Neural crest cell (in vitro differentiated cells): ENCODE measurements around the gene CCDC40. TPM values are rescaled to one million over a fixed set of nuclear protein-coding genes. Genes with fewer than 3 reads are reported as not detected.

ENCODE experiments used
- DNase-seq: peaks from one replicate; pipeline ENCODE4 v3.0.0; 2021; ENCODE audit warnings: low read depth, mixed read lengths, low spot score
- H3K27ac Mint-ChIP-seq: one replicate; pipeline ENCODE4 v1.8.0; 2021; ENCODE audit warnings: mild to moderate bottlenecking, mixed read lengths; ENCODE audit not compliant: unreplicated experiment
- H3K27me3 Mint-ChIP-seq: 2 replicates; pipeline ENCODE4 v1.8.0; 2021; ENCODE audit warnings: low read depth, mild to moderate bottlenecking, mixed read lengths
- H3K36me3 Mint-ChIP-seq: 2 replicates; pipeline ENCODE4 v1.8.0; 2021; ENCODE audit warnings: low read depth, mild to moderate bottlenecking, mixed read lengths
- H3K4me1 Mint-ChIP-seq: 2 replicates; pipeline ENCODE4 v1.8.0; 2021; ENCODE audit warnings: mixed read lengths
- H3K4me3 Mint-ChIP-seq: one replicate; pipeline ENCODE4 v1.8.0; 2021; ENCODE audit warnings: mild to moderate bottlenecking, mixed read lengths
- H3K9me3 Mint-ChIP-seq: 2 replicates; pipeline ENCODE4 v1.8.0; 2021; ENCODE audit warnings: mixed read lengths
- total RNA-seq: library from RNA; stranded (reverse); gene quantifications from 2 replicates; pipeline ENCODE4 v1.2.1, GENCODE V29; 2021
- TF ChIP-seq, protein P1 (sequence below): fragments of 200-600 bp; sonication (generic); conservative IDR thresholded peaks from 2 replicates; pipeline ENCODE4 v1.5.0; 2021; ENCODE audit warnings: antibody characterized with exemption, mild to moderate bottlenecking

CCDC40 gene
- total RNA-seq, 1 donor from 2014 or later, result 22.7 TPM

DNA sequence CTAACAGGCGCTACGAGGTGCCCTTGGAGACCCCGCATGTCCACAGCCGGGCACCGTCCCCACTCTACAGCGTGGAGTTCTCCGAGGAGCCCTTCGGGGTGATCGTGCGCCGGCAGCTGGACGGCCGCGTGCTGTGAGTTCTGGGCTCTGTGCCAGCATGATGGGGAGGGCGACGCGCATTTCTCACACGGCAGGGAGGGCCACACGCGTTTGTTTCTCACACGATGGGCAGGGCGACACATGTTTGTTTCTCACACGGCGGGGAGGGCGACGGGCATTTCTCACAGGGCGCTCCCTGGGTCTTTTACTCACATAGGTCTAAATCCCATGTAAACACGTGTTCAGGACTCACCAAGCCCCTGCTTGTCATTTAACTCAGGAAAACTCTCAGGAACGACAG is 69.3 kb downstream of the CCDC40 start:
- H3K4me1 Mint-ChIP-seq, result peaks cover 25% of the 10 kb centered on the region
- peak overlapping the region; percentile 38 for H3K4me3 Mint-ChIP-seq
- TF ChIP-seq, protein P1, sequence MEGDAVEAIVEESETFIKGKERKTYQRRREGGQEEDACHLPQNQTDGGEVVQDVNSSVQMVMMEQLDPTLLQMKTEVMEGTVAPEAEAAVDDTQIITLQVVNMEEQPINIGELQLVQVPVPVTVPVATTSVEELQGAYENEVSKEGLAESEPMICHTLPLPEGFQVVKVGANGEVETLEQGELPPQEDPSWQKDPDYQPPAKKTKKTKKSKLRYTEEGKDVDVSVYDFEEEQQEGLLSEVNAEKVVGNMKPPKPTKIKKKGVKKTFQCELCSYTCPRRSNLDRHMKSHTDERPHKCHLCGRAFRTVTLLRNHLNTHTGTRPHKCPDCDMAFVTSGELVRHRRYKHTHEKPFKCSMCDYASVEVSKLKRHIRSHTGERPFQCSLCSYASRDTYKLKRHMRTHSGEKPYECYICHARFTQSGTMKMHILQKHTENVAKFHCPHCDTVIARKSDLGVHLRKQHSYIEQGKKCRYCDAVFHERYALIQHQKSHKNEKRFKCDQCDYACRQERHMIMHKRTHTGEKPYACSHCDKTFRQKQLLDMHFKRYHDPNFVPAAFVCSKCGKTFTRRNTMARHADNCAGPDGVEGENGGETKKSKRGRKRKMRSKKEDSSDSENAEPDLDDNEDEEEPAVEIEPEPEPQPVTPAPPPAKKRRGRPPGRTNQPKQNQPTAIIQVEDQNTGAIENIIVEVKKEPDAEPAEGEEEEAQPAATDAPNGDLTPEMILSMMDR, result no peak
- no peaks in the 10 kb centered on the region for H3K27me3 Mint-ChIP-seq
- H3K27ac Mint-ChIP-seq, result peak overlapping the region; percentile 57
- no peaks in the 10 kb centered on the region for H3K9me3 Mint-ChIP-seq
- no peak for DNase-seq
- H3K36me3 Mint-ChIP-seq, result no peaks in the 10 kb centered on the region

DNA sequence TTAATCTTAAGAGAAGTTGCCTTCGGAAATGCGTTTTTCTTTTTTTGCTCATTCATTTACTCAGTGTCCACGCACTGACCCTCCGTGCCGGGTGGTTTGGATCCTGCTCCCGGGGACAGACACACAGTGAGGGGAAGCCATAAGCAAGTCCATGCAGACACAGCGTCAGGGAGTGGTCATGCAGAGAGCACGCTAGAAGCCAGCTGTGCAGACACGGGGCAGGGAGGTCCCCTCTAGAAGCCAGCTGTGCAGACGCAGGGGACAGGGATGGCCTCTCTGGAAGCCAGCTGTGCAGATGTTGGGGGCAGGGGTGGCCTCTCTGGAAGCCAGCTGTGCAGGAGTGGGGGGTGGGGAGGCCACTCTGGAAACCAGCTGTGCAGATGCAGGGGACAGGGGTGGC is 69.7 kb downstream of the CCDC40 start:
- H3K27ac Mint-ChIP-seq, result peak overlapping the region; percentile 57
- peak overlapping the region; percentile 38 for H3K4me3 Mint-ChIP-seq
- TF ChIP-seq, protein P1, result no peak
- H3K9me3 Mint-ChIP-seq, result no peaks in the 10 kb centered on the region
- DNase-seq, result no peak
- H3K27me3 Mint-ChIP-seq, result no peaks in the 10 kb centered on the region
- H3K4me1 Mint-ChIP-seq, result peaks cover 22% of the 10 kb centered on the region
- no peaks in the 10 kb centered on the region for H3K36me3 Mint-ChIP-seq

DNA sequence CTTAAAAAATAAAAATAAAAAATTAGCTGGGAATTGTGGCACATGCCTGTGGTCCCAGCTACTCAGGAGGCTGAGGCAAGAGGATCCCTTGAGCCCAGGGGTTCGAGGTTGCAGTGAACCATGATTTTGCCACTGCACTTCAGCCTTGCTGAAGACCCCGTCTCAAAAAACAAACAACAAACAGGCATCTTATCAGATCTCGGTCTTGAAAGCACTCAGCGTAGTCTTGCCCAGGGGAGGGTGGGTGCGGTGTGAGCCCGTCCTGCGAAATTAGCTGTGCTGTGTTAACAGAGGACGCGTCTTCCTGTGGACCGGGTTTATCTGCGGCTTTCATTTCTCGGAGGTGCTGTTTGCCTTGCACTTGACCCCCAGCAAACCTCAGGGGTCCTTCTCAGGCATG is 70.3 kb downstream of the CCDC40 start:
- H3K27me3 Mint-ChIP-seq, result no peaks in the 10 kb centered on the region
- H3K27ac Mint-ChIP-seq, result no peak overlapping the region
- peaks cover 21% of the 10 kb centered on the region for H3K4me1 Mint-ChIP-seq
- TF ChIP-seq, protein P1, result no peak
- no peaks in the 10 kb centered on the region for H3K36me3 Mint-ChIP-seq
- H3K9me3 Mint-ChIP-seq, result no peaks in the 10 kb centered on the region
- no peak for DNase-seq
- no peak overlapping the region for H3K4me3 Mint-ChIP-seq

DNA sequence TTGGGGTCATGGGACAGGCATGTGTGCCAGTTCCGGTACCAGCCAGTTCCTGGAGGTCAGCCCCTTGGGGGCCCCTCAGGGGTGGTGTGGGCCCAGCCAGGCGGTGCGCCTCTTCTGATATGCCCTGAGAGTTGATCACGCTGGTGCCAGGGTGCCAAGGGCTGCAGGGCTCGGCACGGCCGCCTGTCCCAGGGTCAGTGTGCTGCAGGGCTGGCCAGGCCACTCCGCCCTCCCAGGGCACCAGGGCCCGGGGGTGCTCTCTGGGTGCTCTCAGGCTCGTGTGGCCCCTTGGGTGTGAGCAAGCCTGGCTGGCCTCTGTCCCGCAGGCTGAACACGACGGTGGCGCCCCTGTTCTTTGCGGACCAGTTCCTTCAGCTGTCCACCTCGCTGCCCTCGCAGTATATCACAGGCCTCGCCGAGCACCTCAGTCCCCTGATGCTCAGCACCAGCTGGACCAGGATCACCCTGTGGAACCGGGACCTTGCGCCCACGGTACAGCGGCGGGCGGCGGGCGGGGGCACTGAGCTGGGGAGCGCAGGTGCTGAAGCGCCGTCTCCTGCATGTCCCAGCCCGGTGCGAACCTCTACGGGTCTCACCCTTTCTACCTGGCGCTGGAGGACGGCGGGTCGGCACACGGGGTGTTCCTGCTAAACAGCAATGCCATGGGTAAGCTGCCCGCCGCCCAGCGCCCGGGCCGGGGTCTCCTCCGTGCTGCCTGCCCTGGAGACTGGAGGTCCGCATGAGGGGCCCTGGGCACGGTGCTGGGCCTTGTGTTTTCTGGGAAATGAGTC is 71.0 kb downstream of the CCDC40 start:
- no peak for DNase-seq
- no peak overlapping the region for H3K27ac Mint-ChIP-seq
- peaks cover 14% of the 10 kb centered on the region for H3K4me1 Mint-ChIP-seq

DNA sequence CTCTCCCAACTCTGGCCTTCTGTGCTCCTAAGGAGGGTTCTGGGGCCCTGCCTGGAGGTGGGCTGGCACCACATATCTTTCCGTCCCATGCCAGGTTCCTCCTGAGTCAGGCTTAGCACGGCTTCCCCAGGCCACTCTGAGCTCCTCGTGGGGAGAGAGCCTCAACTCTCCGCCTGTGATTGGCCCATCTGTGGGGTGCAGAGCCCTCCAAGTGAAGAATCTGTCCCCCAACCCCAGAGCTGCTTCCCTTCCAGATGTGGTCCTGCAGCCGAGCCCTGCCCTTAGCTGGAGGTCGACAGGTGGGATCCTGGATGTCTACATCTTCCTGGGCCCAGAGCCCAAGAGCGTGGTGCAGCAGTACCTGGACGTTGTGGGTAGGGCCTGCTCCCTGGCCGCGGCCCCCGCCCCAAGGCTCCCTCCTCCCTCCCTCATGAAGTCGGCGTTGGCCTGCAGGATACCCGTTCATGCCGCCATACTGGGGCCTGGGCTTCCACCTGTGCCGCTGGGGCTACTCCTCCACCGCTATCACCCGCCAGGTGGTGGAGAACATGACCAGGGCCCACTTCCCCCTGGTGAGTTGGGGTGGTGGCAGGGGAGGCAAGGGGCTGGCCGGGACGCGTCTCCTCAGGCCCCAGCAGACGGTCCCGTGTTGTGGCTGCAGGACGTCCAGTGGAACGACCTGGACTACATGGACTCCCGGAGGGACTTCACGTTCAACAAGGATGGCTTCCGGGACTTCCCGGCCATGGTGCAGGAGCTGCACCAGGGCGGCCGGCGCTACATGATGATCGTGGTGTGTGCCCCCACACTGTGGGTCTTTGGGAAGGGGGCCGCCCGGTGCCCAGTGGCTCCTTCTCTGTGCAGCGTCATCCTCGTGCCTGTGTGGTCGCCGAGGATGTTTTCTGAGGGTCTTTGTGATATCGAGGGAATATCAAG is 71.9 kb downstream of the CCDC40 start:
- Mint-ChIP-seq H3K9me3 (no peaks in the 10 kb centered on the region), H3K4me1 (peaks cover 5% of the 10 kb centered on the region), H3K36me3 (no peaks in the 10 kb centered on the region), H3K4me3 (no peak overlapping the region), H3K27ac (no peak overlapping the region), H3K27me3 (no peaks in the 10 kb centered on the region)
- TF ChIP-seq, protein P1, result no peak
- DNase-seq, result no peak

More for the DNA sequence above, 71.0 kb downstream of the CCDC40 start:
- no peaks in the 10 kb centered on the region for H3K9me3 Mint-ChIP-seq
- no peak overlapping the region for H3K4me3 Mint-ChIP-seq
- no peaks in the 10 kb centered on the region for H3K27me3 Mint-ChIP-seq
- no peaks in the 10 kb centered on the region for H3K36me3 Mint-ChIP-seq
- TF ChIP-seq, protein P1, result no peak
